ENCODE measurements around the gene SH2D4B.

DNA sequence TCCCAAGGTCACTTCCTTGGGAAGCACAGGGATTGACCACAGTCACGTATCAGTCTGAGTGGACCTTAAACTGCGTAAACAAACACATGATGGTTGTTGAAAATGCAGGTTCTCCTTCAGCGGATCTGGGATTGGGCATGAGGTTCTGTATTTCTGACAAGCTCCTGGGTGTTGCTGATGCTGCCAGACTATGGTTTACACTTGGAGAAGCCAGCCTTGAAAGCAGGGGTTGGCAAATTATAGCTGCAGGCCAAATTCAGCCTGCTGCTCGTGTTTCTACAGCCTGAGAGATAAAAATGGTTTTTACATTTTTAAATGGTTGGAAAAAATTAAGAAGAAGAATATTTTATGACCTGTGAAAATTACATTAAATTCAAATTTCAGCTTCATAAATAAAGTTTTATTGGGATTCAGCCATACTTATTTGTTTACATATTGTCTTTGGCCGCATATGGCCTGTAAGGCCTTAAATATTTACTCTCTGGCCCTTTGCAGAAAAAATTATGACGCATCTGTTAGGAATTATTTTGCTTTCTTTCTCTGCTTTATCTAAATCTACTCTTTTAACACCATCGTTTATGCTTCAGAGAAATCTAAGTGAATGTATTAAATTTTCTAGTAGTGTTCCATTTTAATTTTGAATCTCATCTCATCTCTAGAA lies 109.6 kb downstream of the SH2D4B start:
- TF ChIP-seq, protein P1, sequence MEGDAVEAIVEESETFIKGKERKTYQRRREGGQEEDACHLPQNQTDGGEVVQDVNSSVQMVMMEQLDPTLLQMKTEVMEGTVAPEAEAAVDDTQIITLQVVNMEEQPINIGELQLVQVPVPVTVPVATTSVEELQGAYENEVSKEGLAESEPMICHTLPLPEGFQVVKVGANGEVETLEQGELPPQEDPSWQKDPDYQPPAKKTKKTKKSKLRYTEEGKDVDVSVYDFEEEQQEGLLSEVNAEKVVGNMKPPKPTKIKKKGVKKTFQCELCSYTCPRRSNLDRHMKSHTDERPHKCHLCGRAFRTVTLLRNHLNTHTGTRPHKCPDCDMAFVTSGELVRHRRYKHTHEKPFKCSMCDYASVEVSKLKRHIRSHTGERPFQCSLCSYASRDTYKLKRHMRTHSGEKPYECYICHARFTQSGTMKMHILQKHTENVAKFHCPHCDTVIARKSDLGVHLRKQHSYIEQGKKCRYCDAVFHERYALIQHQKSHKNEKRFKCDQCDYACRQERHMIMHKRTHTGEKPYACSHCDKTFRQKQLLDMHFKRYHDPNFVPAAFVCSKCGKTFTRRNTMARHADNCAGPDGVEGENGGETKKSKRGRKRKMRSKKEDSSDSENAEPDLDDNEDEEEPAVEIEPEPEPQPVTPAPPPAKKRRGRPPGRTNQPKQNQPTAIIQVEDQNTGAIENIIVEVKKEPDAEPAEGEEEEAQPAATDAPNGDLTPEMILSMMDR (IDR thresholded peaks at IDR 0.05), result no peak
- no peak for TF ChIP-seq SIN3A (IDR thresholded peaks at IDR 0.05; ENCODE audit: borderline replicate concordance, insufficient read depth, low read depth, low read length)
- TF ChIP-seq, protein P2, sequence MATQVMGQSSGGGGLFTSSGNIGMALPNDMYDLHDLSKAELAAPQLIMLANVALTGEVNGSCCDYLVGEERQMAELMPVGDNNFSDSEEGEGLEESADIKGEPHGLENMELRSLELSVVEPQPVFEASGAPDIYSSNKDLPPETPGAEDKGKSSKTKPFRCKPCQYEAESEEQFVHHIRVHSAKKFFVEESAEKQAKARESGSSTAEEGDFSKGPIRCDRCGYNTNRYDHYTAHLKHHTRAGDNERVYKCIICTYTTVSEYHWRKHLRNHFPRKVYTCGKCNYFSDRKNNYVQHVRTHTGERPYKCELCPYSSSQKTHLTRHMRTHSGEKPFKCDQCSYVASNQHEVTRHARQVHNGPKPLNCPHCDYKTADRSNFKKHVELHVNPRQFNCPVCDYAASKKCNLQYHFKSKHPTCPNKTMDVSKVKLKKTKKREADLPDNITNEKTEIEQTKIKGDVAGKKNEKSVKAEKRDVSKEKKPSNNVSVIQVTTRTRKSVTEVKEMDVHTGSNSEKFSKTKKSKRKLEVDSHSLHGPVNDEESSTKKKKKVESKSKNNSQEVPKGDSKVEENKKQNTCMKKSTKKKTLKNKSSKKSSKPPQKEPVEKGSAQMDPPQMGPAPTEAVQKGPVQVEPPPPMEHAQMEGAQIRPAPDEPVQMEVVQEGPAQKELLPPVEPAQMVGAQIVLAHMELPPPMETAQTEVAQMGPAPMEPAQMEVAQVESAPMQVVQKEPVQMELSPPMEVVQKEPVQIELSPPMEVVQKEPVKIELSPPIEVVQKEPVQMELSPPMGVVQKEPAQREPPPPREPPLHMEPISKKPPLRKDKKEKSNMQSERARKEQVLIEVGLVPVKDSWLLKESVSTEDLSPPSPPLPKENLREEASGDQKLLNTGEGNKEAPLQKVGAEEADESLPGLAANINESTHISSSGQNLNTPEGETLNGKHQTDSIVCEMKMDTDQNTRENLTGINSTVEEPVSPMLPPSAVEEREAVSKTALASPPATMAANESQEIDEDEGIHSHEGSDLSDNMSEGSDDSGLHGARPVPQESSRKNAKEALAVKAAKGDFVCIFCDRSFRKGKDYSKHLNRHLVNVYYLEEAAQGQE (IDR thresholded peaks at IDR 0.05; ENCODE audit: insufficient read depth in 1 of 2, low read depth in 2 of 2, low read length in 1 of 2), result no peak
